GM21825 (cell line): ENCODE data around the gene TARS2.

Source experiments
- ATAC-seq: cut with Tn5 transposase; IDR thresholded peaks from one replicate; pipeline ENCODE4 v1.9.1; 2021; ENCODE audit warnings: mild to moderate bottlenecking, moderate library complexity; ENCODE audit not compliant: unreplicated experiment

The TARS2 gene

DNA sequence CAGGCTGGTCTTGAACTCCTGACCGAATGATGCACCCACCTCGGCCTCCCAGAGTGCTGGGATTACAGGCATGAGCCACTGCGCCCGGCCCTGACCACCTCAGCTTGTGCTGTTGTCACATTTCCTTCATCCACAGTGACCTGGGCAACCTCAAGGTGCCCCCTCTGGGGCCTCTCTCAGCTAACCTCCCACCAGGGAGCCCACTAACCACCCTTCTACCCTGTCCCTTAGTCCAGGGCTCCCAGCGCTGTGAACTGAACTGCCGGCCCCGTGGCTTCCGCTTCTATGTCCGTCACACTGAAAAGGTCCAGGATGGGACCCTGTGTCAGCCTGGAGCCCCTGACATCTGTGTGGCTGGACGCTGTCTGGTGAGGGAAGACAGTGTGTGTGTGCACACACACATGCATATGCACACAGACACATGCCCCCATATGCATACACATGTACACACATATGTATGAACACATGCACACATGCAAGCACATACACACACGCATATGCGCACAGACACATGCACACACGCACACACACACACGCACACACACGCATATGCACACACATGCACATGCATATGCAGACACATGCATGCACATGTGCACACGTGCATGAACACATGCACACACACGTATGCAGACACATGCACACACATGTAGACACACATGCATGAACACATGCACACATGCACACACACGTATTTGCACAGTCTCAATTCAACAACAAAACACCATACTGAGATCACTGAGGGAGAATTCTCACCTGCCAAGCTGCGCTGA, 68.2 kb downstream of the TARS2 start:
- ATAC-seq = no peak

- ATAC-seq = no peak
These were observed 69.0 kb downstream of the TARS2 start for GRCh38 chr1:150555971-150556865.

- ATAC-seq = no peak
These were observed 69.9 kb downstream of the TARS2 start for GRCh38 chr1:150557065-150557600.
